Esophagus muscularis mucosa (tissue), 4 donors: ENCODE measurements around the gene STX18.

Experiments used
- EP300 ChIP-seq: sonication (generic); formaldehyde crosslinking; IDR thresholded peaks from one replicate; pipeline ENCODE4 v1.6.1; 2017; ENCODE audit warnings: antibody characterized with exemption
- POLR2A ChIP-seq: fragments of 450-650 bp; IDR thresholded peaks from one replicate; pipeline ENCODE4 v1.6.1; 2017; ENCODE audit warnings: antibody characterized with exemption, moderate library complexity, mild to moderate bottlenecking, low read depth
- POLR2AphosphoS5 ChIP-seq, 2 donors: sonication (generic); formaldehyde crosslinking; IDR thresholded peaks; one replicate each; pipeline ENCODE4 v1.6.1; 2017; ENCODE audit warnings: antibody characterized with exemption in 2 of 2
- TF ChIP-seq, protein P1 (sequence below), 3 experiments: fragments of 200-600 bp in 2 of 3; fragments of 450-650 bp in 1 of 3; sonication (generic) in 2 of 3; IDR thresholded peaks; one replicate each; pipeline ENCODE4 v1.5.1; 2017 to 2019; ENCODE audit warnings: antibody characterized with exemption in 3 of 3, mild to moderate bottlenecking in 2 of 3, moderate library complexity in 1 of 3

DNA sequence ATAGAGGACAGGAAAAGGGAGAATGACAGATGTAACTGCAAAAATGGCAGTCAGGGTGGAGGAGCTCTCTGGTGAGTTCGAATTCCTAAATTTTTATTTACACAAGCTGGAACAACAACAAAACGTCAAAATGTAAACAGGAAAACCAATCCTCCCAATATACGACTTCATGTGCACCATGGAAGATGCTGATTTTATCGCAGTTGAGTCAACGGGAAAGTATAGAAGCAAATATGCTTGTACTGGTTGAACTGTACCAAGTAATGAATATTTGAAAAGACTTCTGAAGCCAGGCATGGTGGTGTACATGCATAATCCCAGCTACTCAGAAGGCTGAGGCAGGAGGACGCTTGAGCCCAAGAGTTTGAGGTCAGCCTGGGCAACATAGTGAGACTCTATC is 15.4 kb downstream of the STX18 start:
- TF ChIP-seq, protein P1, sequence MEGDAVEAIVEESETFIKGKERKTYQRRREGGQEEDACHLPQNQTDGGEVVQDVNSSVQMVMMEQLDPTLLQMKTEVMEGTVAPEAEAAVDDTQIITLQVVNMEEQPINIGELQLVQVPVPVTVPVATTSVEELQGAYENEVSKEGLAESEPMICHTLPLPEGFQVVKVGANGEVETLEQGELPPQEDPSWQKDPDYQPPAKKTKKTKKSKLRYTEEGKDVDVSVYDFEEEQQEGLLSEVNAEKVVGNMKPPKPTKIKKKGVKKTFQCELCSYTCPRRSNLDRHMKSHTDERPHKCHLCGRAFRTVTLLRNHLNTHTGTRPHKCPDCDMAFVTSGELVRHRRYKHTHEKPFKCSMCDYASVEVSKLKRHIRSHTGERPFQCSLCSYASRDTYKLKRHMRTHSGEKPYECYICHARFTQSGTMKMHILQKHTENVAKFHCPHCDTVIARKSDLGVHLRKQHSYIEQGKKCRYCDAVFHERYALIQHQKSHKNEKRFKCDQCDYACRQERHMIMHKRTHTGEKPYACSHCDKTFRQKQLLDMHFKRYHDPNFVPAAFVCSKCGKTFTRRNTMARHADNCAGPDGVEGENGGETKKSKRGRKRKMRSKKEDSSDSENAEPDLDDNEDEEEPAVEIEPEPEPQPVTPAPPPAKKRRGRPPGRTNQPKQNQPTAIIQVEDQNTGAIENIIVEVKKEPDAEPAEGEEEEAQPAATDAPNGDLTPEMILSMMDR (IDR thresholded peaks at IDR 0.05) = no peak
- TF ChIP-seq POLR2A (no peak), POLR2AphosphoS5 (IDR thresholded peaks at IDR 0.05) (no peak), EP300 (no peak)
